WTC11 (cell line): Measurements from ENCODE around the gene SCAI.
"Not testable (repeated sequence)": the region's sequence is repeated elsewhere in the genome, so short reads cannot be mapped to it uniquely, and the experiment has no call there.

Experiments used
- CTCF ChIP-seq: fragments of 200-600 bp; IDR thresholded peaks from 2 replicates; pipeline ENCODE4 v1.8.0; 2022; ENCODE audit warnings: antibody characterized with exemption
- NFE2L1 ChIP-seq: sonication (generic); formaldehyde crosslinking; IDR thresholded peaks from 2 replicates; pipeline ENCODE4 v1.8.1; 2023; ENCODE audit warnings: missing genetic modification reagents
- NR1H2 ChIP-seq: sonication (generic); formaldehyde crosslinking; IDR thresholded peaks from 2 replicates; pipeline ENCODE4 v1.9.0; 2021; ENCODE audit warnings: mild to moderate bottlenecking, moderate library complexity, missing genetic modification reagents
- SOX15 ChIP-seq: fragments of 250-450 bp; sonication (Bioruptor Pico); IDR thresholded peaks from 2 replicates; pipeline ENCODE4 v1.9.0; 2021; ENCODE audit warnings: mild to moderate bottlenecking
- USF2 ChIP-seq: sonication (generic); formaldehyde crosslinking; IDR thresholded peaks from 2 replicates; pipeline ENCODE4 v1.8.1; 2023; ENCODE audit warnings: mild to moderate bottlenecking, missing genetic modification reagents, moderate library complexity
- ZNF532 ChIP-seq: fragments of 250-450 bp; sonication (Bioruptor Pico); IDR thresholded peaks from 2 replicates; pipeline ENCODE4 v1.9.0; 2021; ENCODE audit warnings: mild to moderate bottlenecking, borderline replicate concordance

GRCh38 chr9:125114503-125114902 is 28.8 kb downstream of the SCAI start:
- TF ChIP-seq SOX15 (CRISPR knock-in tag); USF2 (CRISPR knock-in tag); CTCF; NR1H2 (CRISPR knock-in tag); NFE2L1 (CRISPR knock-in tag); ZNF532 (CRISPR knock-in tag): not testable (repeated sequence)
